Fibroblast of lung (primary cell): Measurements from ENCODE around the gene MPPE1.

Experiments
- CTCF ChIP-seq, 2 donors: IDR thresholded peaks in 1 of 2; conservative IDR thresholded peaks in 1 of 2; 1 replicate in 1 of 2; 2 replicates in 1 of 2; pipeline ENCODE4 v1.5.1; 2011 to 2012; ENCODE audit warnings: low read length in 2 of 2, control low read depth in 1 of 2, inconsistent platforms in 1 of 2, low read depth in 1 of 2, mild to moderate bottlenecking in 1 of 2
- EZH2 ChIP-seq: IDR thresholded peaks from 2 replicates; pipeline ENCODE4 v1.5.1; 2012; ENCODE audit warnings: low read length, control low read depth, mild to moderate bottlenecking; ENCODE audit errors: missing control alignments

- TF ChIP-seq CTCF (conservative IDR thresholded peaks at IDR 0.05 in 1 of 2, IDR thresholded peaks at IDR 0.05 in 1 of 2; ENCODE audit: low read depth in 1 of 2, low read length in 2 of 2) = no peak
- TF ChIP-seq EZH2 = no peak
These were observed 19.4 kb downstream of the MPPE1 start for GRCh38 chr18:11888726-11889125.
